SK-N-MC (cell line): ENCODE results near the gene CDH23.

Experiments used
- EZH2 ChIP-seq: fragments of 200-600 bp; sonication (generic); IDR thresholded peaks from one replicate; pipeline ENCODE4 v1.6.1; 2017; ENCODE audit warnings: antibody characterized with exemption
- POLR2AphosphoS5 ChIP-seq: IDR thresholded peaks from 2 replicates; pipeline ENCODE4 v1.6.1; 2012; ENCODE audit warnings: mild to moderate bottlenecking, low read depth, low read length, borderline replicate concordance

DNA sequence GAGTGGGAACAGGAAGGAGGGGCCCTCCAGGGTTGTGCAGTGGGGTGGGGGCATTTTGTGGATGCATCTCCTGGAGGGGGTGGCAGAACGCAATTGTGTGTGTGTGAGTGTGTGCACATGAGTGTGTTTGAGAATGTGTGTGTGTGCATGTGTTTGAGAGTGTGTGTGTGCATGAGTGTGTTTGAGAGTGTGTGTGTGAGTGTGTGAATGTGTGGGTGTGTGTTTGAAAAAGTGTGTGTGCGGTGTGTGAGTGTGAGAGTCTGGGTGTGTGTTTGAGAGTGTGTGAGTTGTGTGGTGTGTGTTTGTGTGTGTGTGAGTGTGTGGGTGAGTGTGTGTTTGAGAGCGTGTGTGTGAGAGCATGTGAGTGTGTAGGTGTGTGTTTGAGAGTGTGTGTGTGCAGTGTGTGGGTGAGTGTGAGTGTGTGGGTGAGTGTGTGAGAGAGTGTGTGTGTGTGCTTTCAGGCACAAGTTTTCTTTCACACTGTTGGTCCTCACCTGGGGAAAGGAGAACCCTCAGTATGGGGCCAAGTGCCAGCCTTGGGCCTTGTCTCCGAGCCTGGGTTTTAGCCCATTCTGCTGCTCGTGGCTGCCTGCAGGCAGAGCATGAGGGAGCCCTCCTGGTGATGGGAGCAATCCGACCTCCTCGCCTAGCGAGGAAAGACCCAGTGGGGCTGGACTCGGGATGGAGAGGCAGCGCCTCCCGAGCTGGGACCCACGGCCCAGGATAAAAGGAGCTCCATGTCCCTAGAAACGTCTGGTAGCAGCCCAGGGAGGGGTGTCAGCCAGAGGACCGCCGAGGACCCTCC lies 35.6 kb downstream of the CDH23 start:
- TF ChIP-seq EZH2, result no peak
- TF ChIP-seq POLR2AphosphoS5, result no peak
